Stimulated activated naive CD4-positive, alpha-beta T cell treated with Interleukin-2 at 50 U/mL for 16 hours (primary cell): ENCODE data around the gene DDX20.
A peak's percentile ranks its signal among the peaks of the same experiment; 100 is the strongest.

Source experiments
- DNase-seq: peaks from one replicate; lab custom pipeline; 2025; lab: John Stamatoyannopoulos, UW

Gene DDX20

GRCh38 chr1:111750856-111751255 lies 4.8 kb upstream of the DDX20 start:
- DNase-seq: no peak

GRCh38 chr1:111751906-111752575 lies 3.7 kb upstream of the DDX20 start:
- no peak for DNase-seq

GRCh38 chr1:111754984-111755330 lies 744 bp upstream of the DDX20 start:
- DNase-seq: peak; percentile 27

- DNase-seq: no peak
These were observed 418 bp downstream of the DDX20 start for GRCh38 chr1:111756124-111756513.

- DNase-seq: no peak
These were observed 2.7 kb downstream of the DDX20 start for GRCh38 chr1:111758373-111758772.

- no peak for DNase-seq
These were observed 6.0 kb downstream of the DDX20 start for GRCh38 chr1:111761717-111762116.

- no peak for DNase-seq
These were observed 6.6 kb downstream of the DDX20 start for GRCh38 chr1:111762332-111762731.

GRCh38 chr1:111768023-111768422 lies 12.3 kb downstream of the DDX20 start:
- no peak for DNase-seq

- no peak for DNase-seq
These were observed 12.9 kb downstream of the DDX20 start for GRCh38 chr1:111768625-111769024.

GRCh38 chr1:111769517-111770146 lies 13.9 kb downstream of the DDX20 start:
- peak; percentile 1 for DNase-seq

- no peak for DNase-seq
These were observed 15.2 kb downstream of the DDX20 start for GRCh38 chr1:111770916-111771315.

GRCh38 chr1:111775966-111776365 lies 20.3 kb downstream of the DDX20 start:
- DNase-seq: no peak

- DNase-seq: no peak
These were observed 20.7 kb downstream of the DDX20 start for GRCh38 chr1:111776391-111776790.

GRCh38 chr1:111776861-111777260 lies 21.2 kb downstream of the DDX20 start:
- DNase-seq: no peak

- DNase-seq: no peak
These were observed 21.6 kb downstream of the DDX20 start for GRCh38 chr1:111777301-111777700.

- DNase-seq: no peak
These were observed 22.4 kb downstream of the DDX20 start for GRCh38 chr1:111778066-111778465.

- DNase-seq: no peak
These were observed 22.9 kb downstream of the DDX20 start for GRCh38 chr1:111778541-111779051.

GRCh38 chr1:111779546-111779945 lies 23.8 kb downstream of the DDX20 start:
- DNase-seq: no peak

GRCh38 chr1:111784273-111784901 lies 28.7 kb downstream of the DDX20 start:
- DNase-seq: no peak

GRCh38 chr1:111786669-111787207 lies 31.0 kb downstream of the DDX20 start:
- no peak for DNase-seq

- DNase-seq: no peak
These were observed 33.4 kb downstream of the DDX20 start for GRCh38 chr1:111789142-111789541.

- DNase-seq: no peak
These were observed 34.1 kb downstream of the DDX20 start for GRCh38 chr1:111789666-111790316.

GRCh38 chr1:111791776-111792175 lies 36.1 kb downstream of the DDX20 start:
- DNase-seq: no peak
